Ovary (tissue), 9 donors: Measurements from ENCODE around the gene GAL3ST2. TPM values are rescaled to one million over a fixed set of nuclear protein-coding genes. Genes with fewer than 3 reads are reported as not detected.

Source experiments
- DNase-seq, 5 donors: peaks; one replicate each; pipeline ENCODE4 v3.0.0-alpha.2; 2019 to 2020
- H3K27ac ChIP-seq, 2 donors: fragments of 200-600 bp; one replicate each; pipeline versions ENCODE4 v1.5.1 to v1.8.0; 2019 to 2022
- H3K27me3 ChIP-seq: fragments of 200-600 bp; one replicate; pipeline ENCODE4 v1.8.0; 2022
- H3K36me3 ChIP-seq: fragments of 200-600 bp; sonication (generic); one replicate; pipeline ENCODE4 v1.5.1; 2019
- H3K4me1 ChIP-seq: one replicate; pipeline ENCODE4 v1.8.1; 2013; ENCODE audit warnings: mild to moderate bottlenecking, moderate library complexity; ENCODE audit not compliant: insufficient read depth
- H3K4me3 ChIP-seq: fragments of 200-600 bp; sonication (generic); one replicate; pipeline ENCODE4 v1.5.1; 2017
- H3K9me3 ChIP-seq, 2 donors: fragments of 200-600 bp in 1 of 2; sonication (generic) in 1 of 2; one replicate each; pipeline versions ENCODE4 v1.5.1 to v1.8.1; 2013 to 2019; ENCODE audit warnings: mild to moderate bottlenecking in 1 of 2, moderate library complexity in 1 of 2
- EP300 ChIP-seq: sonication (generic); formaldehyde crosslinking; IDR thresholded peaks from one replicate; pipeline ENCODE4 v1.6.1; 2017; ENCODE audit warnings: antibody characterized with exemption
- POLR2A ChIP-seq: fragments of 450-650 bp; IDR thresholded peaks from one replicate; pipeline ENCODE4 v1.6.1; 2017; ENCODE audit warnings: antibody characterized with exemption, mild to moderate bottlenecking, moderate library complexity
- WGBS, 3 donors: extraction: QIAGEN DNeasy Blood & Tissue Kit in 1 of 3; methylation state at CpG; one replicate each; pipeline versions ENCODE4 v1.1.5 to v1.1.7; 2013 to 2017; 5-methylcytosine and 5-hydroxymethylcytosine counted together
- intact Hi-C, 4 donors: fragments of 100-400 bp; cut with DNase I; formaldehyde crosslinking; loops; one replicate each; pipeline versions ENCODE4 v1.11.0 to v1.15.1; 2022 to 2023
- polyA plus RNA-seq, 2 donors: library from polyadenylated mRNA; stranded (reverse); fragments of 200-250 nt in 1 of 2; fragments of 350-450 nt in 1 of 2; fragmentation: Illumina TruSeq in 1 of 2; extraction: RNeasy Lipid Tissue Mini Kit (QIAGEN cat#74804) in 1 of 2; gene quantifications; one replicate each; pipeline ENCODE4 v1.2.3, GENCODE V29; 2013 to 2014
- total RNA-seq, 7 donors: library from RNA; depleted of rRNA in 2 of 7; stranded (reverse); fragments of >200 nt in 2 of 7; fragmentation: NEBNext Ultra II Directional in 3 of 7; extraction: Animal tissue kit (Norgen Biotek cat#: 25700) in 3 of 7; gene quantifications; one replicate each; pipeline versions ENCODE4 v1.1.0 to v1.2.4, GENCODE V29; 2016 to 2023
- TF ChIP-seq, protein P1 (sequence below), 3 donors: fragments of 450-650 bp in 2 of 3; fragments of 200-600 bp in 1 of 3; IDR thresholded peaks; one replicate each; pipeline versions ENCODE4 v1.5.1 to v1.8.0; 2016 to 2022; ENCODE audit warnings: antibody characterized with exemption in 3 of 3, mild to moderate bottlenecking in 1 of 3
- donor health status: DM: no; HTN: no; CAD: no; lungs with moderate emphysema.
- donor health status: DM: no; HTN: no; CAD: no.
- donor health status: Bipolar disorder and iron deficiency.
- donor health status: DM: yes; HTN: yes; CAD: no.
- donor health status: DM: no; HTN: no; CAD: no.
- donor health status: DM: yes; HTN: yes; CAD: no.

The GAL3ST2 gene
- total and polyA plus RNA-seq, 9 donors = 0.05 to 4.3 (median 0.57) TPM; not detected in 3

- TF ChIP-seq, protein P1, sequence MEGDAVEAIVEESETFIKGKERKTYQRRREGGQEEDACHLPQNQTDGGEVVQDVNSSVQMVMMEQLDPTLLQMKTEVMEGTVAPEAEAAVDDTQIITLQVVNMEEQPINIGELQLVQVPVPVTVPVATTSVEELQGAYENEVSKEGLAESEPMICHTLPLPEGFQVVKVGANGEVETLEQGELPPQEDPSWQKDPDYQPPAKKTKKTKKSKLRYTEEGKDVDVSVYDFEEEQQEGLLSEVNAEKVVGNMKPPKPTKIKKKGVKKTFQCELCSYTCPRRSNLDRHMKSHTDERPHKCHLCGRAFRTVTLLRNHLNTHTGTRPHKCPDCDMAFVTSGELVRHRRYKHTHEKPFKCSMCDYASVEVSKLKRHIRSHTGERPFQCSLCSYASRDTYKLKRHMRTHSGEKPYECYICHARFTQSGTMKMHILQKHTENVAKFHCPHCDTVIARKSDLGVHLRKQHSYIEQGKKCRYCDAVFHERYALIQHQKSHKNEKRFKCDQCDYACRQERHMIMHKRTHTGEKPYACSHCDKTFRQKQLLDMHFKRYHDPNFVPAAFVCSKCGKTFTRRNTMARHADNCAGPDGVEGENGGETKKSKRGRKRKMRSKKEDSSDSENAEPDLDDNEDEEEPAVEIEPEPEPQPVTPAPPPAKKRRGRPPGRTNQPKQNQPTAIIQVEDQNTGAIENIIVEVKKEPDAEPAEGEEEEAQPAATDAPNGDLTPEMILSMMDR (IDR thresholded peaks at IDR 0.05) = no peak
- TF ChIP-seq POLR2A = no peak
- TF ChIP-seq EP300 = no peak
- Histone ChIP-seq H3K36me3 (no peaks in the 10 kb centered on the region), H3K4me3 (no peak overlapping the region), H3K27ac (no peak overlapping the region), H3K4me1 (no peaks in the 10 kb centered on the region), H3K9me3 (no peaks in the 10 kb centered on the region), H3K27me3 (no peaks in the 10 kb centered on the region)
- DNase-seq = no peak
- 89 to 92% (median 90%) methylated on average over 24 to 26 of the region's 26 CpGs for WGBS, 3 donors
- intact Hi-C loops = no loop called here
Measured at GRCh38 chr2:241851325-241852115, 74.9 kb downstream of the GAL3ST2 start.

- intact Hi-C loops = no loop called here
- TF ChIP-seq, protein P1 (IDR thresholded peaks at IDR 0.05) = no peak
- no peak for TF ChIP-seq EP300
- TF ChIP-seq POLR2A = no peak
- 89 to 91% (median 90%) methylated on average over 39 of the region's 39 CpGs for WGBS, 3 donors
- no peak overlapping the region for H3K27ac ChIP-seq
- no peaks in the 10 kb centered on the region for H3K9me3 ChIP-seq
- no peaks in the 10 kb centered on the region for H3K27me3 ChIP-seq
- H3K4me3 ChIP-seq = no peak overlapping the region
- no peaks in the 10 kb centered on the region for H3K4me1 ChIP-seq
- peak in 3 of 5 donors; percentile 8 to 37 (median 18) for DNase-seq
- no peaks in the 10 kb centered on the region for H3K36me3 ChIP-seq
Measured at GRCh38 chr2:241852116-241852980, 75.7 kb downstream of the GAL3ST2 start.

DNA sequence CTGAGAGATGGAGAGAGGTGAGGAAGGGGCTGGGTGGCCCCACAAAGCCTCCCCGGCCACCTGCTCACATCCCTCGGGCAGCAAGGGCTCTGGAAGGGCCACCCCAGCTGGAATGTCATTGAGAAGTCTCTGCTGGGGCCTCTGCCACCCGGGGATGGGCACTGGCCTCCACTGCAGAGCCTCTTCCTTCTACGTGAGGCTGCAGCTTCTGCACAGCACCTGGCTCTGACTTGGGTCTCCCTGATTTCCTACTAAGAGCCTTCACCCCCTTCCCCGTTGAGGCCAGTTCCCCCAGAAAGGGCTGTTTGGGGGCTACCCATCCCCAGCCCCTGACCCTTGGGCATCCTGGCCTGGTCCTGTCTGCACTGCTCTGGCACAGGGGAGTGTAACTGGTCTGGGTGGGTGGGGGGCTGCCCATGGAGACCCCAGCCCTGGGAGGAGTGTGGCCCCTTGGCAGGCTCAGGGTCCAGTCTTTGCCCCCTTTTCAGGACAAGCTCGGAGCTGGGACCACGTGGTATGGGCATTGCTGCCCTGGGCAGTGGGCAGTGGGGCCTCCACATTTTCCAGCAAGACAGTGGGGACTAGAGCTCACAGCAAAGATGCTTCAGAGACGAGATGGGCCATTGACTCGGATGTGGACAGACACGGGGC is 76.5 kb downstream of the GAL3ST2 start:
- peak in 1 of 5 donors; percentile 18 for DNase-seq

More for the DNA sequence above, 76.5 kb downstream of the GAL3ST2 start:
- WGBS, 3 donors = 88 to 96% (median 93%) methylated on average over 10 of the region's 10 CpGs
- TF ChIP-seq, protein P1 (IDR thresholded peaks at IDR 0.05) = no peak
- TF ChIP-seq POLR2A (no peak), EP300 (no peak)
- no peaks in the 10 kb centered on the region for H3K4me1 ChIP-seq
- H3K27ac ChIP-seq = no peak overlapping the region
- no peaks in the 10 kb centered on the region for H3K9me3 ChIP-seq
- no peaks in the 10 kb centered on the region for H3K27me3 ChIP-seq
- intact Hi-C loops = no loop called here
- H3K4me3 ChIP-seq = no peak overlapping the region
- no peaks in the 10 kb centered on the region for H3K36me3 ChIP-seq

Other genes with a start within 250 kb of the GAL3ST2 start
- gene BOK, start 218.1 kb upstream of the GAL3ST2 start, total RNA-seq = 10 to 100 TPM in 6 of 7 donors, 1 to 10 TPM in 1; 9.6 to 20.6 (median 13.5) TPM
- 10 to 100 TPM in 1 of 2 donors, 1 to 10 TPM in 1; 4.8 to 19.2 TPM for gene BOK, start 218.1 kb upstream of the GAL3ST2 start, polyA plus RNA-seq
- gene THAP4, start 139.7 kb upstream of the GAL3ST2 start, total RNA-seq = 10 to 100 TPM; 26.2 to 54.7 (median 40.3) TPM
- 10 to 100 TPM; 12.1 to 42.0 TPM for gene THAP4, start 139.7 kb upstream of the GAL3ST2 start, polyA plus RNA-seq
- gene ATG4B, start 139.1 kb upstream of the GAL3ST2 start, total RNA-seq = 10 to 100 TPM; 37.1 to 70.4 (median 56.3) TPM
- gene ATG4B, start 139.1 kb upstream of the GAL3ST2 start, polyA plus RNA-seq = 10 to 100 TPM; 41.0 to 49.5 TPM
- gene DTYMK, start 90.0 kb upstream of the GAL3ST2 start, total RNA-seq = 10 to 100 TPM in 6 of 7 donors, 1 to 10 TPM in 1; 8.9 to 17.9 (median 14.6) TPM
- 10 to 100 TPM in 1 of 2 donors, 1 to 10 TPM in 1; 3.7 to 10.7 TPM for gene DTYMK, start 90.0 kb upstream of the GAL3ST2 start, polyA plus RNA-seq
- gene ING5, start 74.8 kb upstream of the GAL3ST2 start, total RNA-seq = 10 to 100 TPM; 24.9 to 57.1 (median 39.9) TPM
- 10 to 100 TPM; 27.1 to 39.5 TPM for gene ING5, start 74.8 kb upstream of the GAL3ST2 start, polyA plus RNA-seq
- 10 to 100 TPM; 17.1 to 35.1 (median 26.3) TPM for gene D2HGDH, start 42.2 kb upstream of the GAL3ST2 start, total RNA-seq
- 10 to 100 TPM in 1 of 2 donors, under 1 TPM in 1; 0.63 to 24.6 TPM for gene D2HGDH, start 42.2 kb upstream of the GAL3ST2 start, polyA plus RNA-seq
- gene NEU4, start 32.4 kb downstream of the GAL3ST2 start, total RNA-seq = 1 to 10 TPM in 3 of 7 donors, under 1 TPM in 3, not detected in 1; 0.68 to 7.2 (median 0.96) TPM
- under 1 TPM in 1 of 2 donors, not detected in 1; 0.23 TPM for gene NEU4, start 32.4 kb downstream of the GAL3ST2 start, polyA plus RNA-seq
- gene PDCD1, start 82.1 kb downstream of the GAL3ST2 start, total RNA-seq = under 1 TPM in 6 of 7 donors, not detected in 1; 0.13 to 0.57 (median 0.29) TPM
- gene PDCD1, start 82.1 kb downstream of the GAL3ST2 start, polyA plus RNA-seq = under 1 TPM in 1 of 2 donors, not detected in 1; 0.17 TPM
- under 1 TPM in 1 of 7 donors, not detected in 6; 0.10 TPM for gene RTP5, start 92.9 kb downstream of the GAL3ST2 start, total RNA-seq
- not detected for gene RTP5, start 92.9 kb downstream of the GAL3ST2 start, polyA plus RNA-seq